HepG2 (cell line): Measurements from ENCODE around the gene ATPAF1. TPM values are rescaled to one million over a fixed set of nuclear protein-coding genes. Genes with fewer than 3 reads are reported as not detected.

ENCODE experiments used
- ATAC-seq: fragments of 200-7000 bp; cut with Tn5 transposase; 3 replicates; pipeline ENCODE4 v1.9.1; 2020; ENCODE audit warnings: mild to moderate bottlenecking, moderate library complexity
- BruUV-seq: library from RNA; stranded (reverse); fragments of 400-500 nt; replicated peaks from 2 replicates; lab custom pipeline; 2021; lab: Mats Ljungman, UMichigan
- CTCF ChIA-PET: fragments of 300-600 bp; formaldehyde crosslinking; extraction: SDS; loops from one replicate; lab custom pipeline; 2021; ENCODE audit warnings: low total read pairs, inconsistent platforms, low intra/inter-chr PET ratio; lab: Yijun Ruan, JAX
- POLR2A ChIA-PET: fragments of 350-600 bp; sonication (Branson Sonifier 250); formaldehyde crosslinking; loops from one replicate; lab custom pipeline; 2020; ENCODE audit warnings: antibody characterized with exemption, inconsistent platforms; lab: Yijun Ruan, JAX
- DNase-seq: peaks from one replicate; pipeline ENCODE4 v3.0.0-alpha.2; 2015; ENCODE audit warnings: low spot score
- FAIRE-seq: peaks from 3 replicates; lab custom pipeline; 2011; peaks lifted over from hg19 to GRCh38; lab: Jason Lieb, UNC
- H2AFZ ChIP-seq: one replicate; pipeline ENCODE4 v1.6.1; 2011; ENCODE audit warnings: low read length, inconsistent platforms
- H3K27ac ChIP-seq: fragments of 300-600 bp; 3 replicates; pipeline ENCODE4 v1.8.0; 2011; ENCODE audit warnings: mixed run types, mild to moderate bottlenecking, mixed read lengths, low read length, inconsistent platforms; ENCODE audit not compliant: insufficient read depth; ENCODE audit errors: extremely low read length
- H3K27me3 ChIP-seq, 2 experiments: fragments of 200-600 bp in 1 of 2; 2 replicates in 1 of 2; 3 replicates in 1 of 2; pipeline versions ENCODE4 v1.6.0 to v1.8.0; 2011; ENCODE audit warnings: low read length in 2 of 2, mild to moderate bottlenecking in 2 of 2, moderate library complexity in 2 of 2, inconsistent platforms in 1 of 2; ENCODE audit not compliant: insufficient read depth in 2 of 2, control insufficient read depth in 1 of 2
- H3K36me3 ChIP-seq, 2 experiments: fragments of 200-600 bp in 1 of 2; replicated peaks in 1 of 2; 2 replicates in 1 of 2; 3 replicates in 1 of 2; pipeline versions ENCODE4 v1.5.1 to v1.8.0; 2011; ENCODE audit warnings: low read length in 2 of 2, inconsistent platforms in 1 of 2; ENCODE audit not compliant: insufficient read depth in 2 of 2, control insufficient read depth in 1 of 2
- H3K4me1 ChIP-seq: 2 replicates; pipeline ENCODE4 v1.5.1; 2012; ENCODE audit warnings: low read length, inconsistent platforms; ENCODE audit not compliant: insufficient read depth
- H3K4me2 ChIP-seq: 2 replicates; pipeline ENCODE4 v1.6.0; 2011; ENCODE audit warnings: low read depth, low read length, inconsistent platforms
- H3K4me3 ChIP-seq, 3 experiments: fragments of 200-600 bp in 1 of 3; sonication (generic), shearing (Covaris generic) in 1 of 3; replicated peaks in 1 of 3; 2 replicates each; pipeline ENCODE4 v1.5.1; 2011 to 2016; ENCODE audit warnings: low read length in 3 of 3, inconsistent platforms in 2 of 3, low read depth in 2 of 3, mild to moderate bottlenecking in 2 of 3, control low read depth in 1 of 3, mixed read lengths in 1 of 3; ENCODE audit not compliant: insufficient read depth in 1 of 3
- H3K79me2 ChIP-seq: one replicate; pipeline ENCODE4 v1.6.1; 2011; ENCODE audit warnings: low read length, inconsistent platforms; ENCODE audit not compliant: insufficient read depth
- H3K9ac ChIP-seq: 2 replicates; pipeline ENCODE4 v1.6.0; 2011; ENCODE audit warnings: mild to moderate bottlenecking, low read depth, low read length, inconsistent platforms; ENCODE audit not compliant: insufficient read depth
- H3K9me3 ChIP-seq: 2 replicates; pipeline ENCODE4 v1.5.1; 2012; ENCODE audit warnings: mild to moderate bottlenecking, low read length
- H4K20me1 ChIP-seq: 2 replicates; pipeline ENCODE4 v1.6.0; 2011; ENCODE audit warnings: inconsistent platforms, mild to moderate bottlenecking, low read length, moderate library complexity; ENCODE audit not compliant: insufficient read depth
- AGO2 ChIP-seq: fragments of 200-400 bp; formaldehyde crosslinking; optimal IDR thresholded peaks from 2 replicates; pipeline ENCODE3; 2017; ENCODE audit warnings: mild to moderate bottlenecking, low read depth, low read length, moderate library complexity
- BHLHE40 ChIP-seq: IDR thresholded peaks from 2 replicates; pipeline ENCODE4 v1.6.1; 2011; ENCODE audit warnings: low read length, improper control_type of control experiment
- CENPT ChIP-seq: sonication (generic); formaldehyde crosslinking; IDR thresholded peaks from 2 replicates; pipeline ENCODE4 v1.8.0; 2022; ENCODE audit warnings: low read depth, mild to moderate bottlenecking, moderate library complexity, missing genetic modification reagents
- NFIC ChIP-seq: IDR thresholded peaks from 2 replicates; pipeline ENCODE4 v1.6.1; 2012; ENCODE audit warnings: mild to moderate bottlenecking, low read length, inconsistent platforms
- POGZ ChIP-seq: sonication (generic); formaldehyde crosslinking; IDR thresholded peaks from 2 replicates; pipeline ENCODE4 v1.4.0; 2020; ENCODE audit warnings: mild to moderate bottlenecking, missing genetic modification reagents
- POLR2AphosphoS5 ChIP-seq: IDR thresholded peaks from 2 replicates; pipeline ENCODE4 v1.6.1; 2012; ENCODE audit warnings: low read depth, low read length
- TCF7 ChIP-seq: sonication (generic); IDR thresholded peaks from 2 replicates; pipeline ENCODE4 v1.6.1; 2016; ENCODE audit warnings: antibody characterized with exemption, low read depth
- TGIF2 ChIP-seq: IDR thresholded peaks from 2 replicates; pipeline ENCODE4 v1.6.1; 2016; ENCODE audit warnings: control low read depth, missing compliant biosample characterization
- TRIM24 ChIP-seq: sonication (generic); formaldehyde crosslinking; IDR thresholded peaks from 2 replicates; pipeline ENCODE4 v1.8.0; 2022; ENCODE audit warnings: mild to moderate bottlenecking, missing genetic modification reagents
- ZNF121 ChIP-seq: sonication (generic); formaldehyde crosslinking; IDR thresholded peaks from 2 replicates; pipeline ENCODE4 v1.5.0; 2020; ENCODE audit warnings: mild to moderate bottlenecking, missing genetic modification reagents
- ZNF768 ChIP-seq: sonication (generic); formaldehyde crosslinking; IDR thresholded peaks from 2 replicates; pipeline ENCODE4 v1.4.0; 2020; ENCODE audit warnings: missing genetic modification reagents
- WGBS: methylation state at CpG from one replicate; pipeline ENCODE4 v1.1.6; 2017; ENCODE audit warnings: low lambda C conversion rate; 5-methylcytosine and 5-hydroxymethylcytosine counted together
- in situ Hi-C: cut with HindIII; loops from 2 replicates; pipeline ENCODE4 v1.10.0; 2017; ENCODE audit warnings: low pct_unique_long_range_greater_than_20kb; ENCODE audit not compliant: extremely low pct_ligation_motif_present
- intact Hi-C: fragments of 100-400 bp; cut with micrococcal nuclease; formaldehyde crosslinking; loops from one replicate; pipeline ENCODE4 v1.10.0; 2022; ENCODE audit not compliant: unreplicated experiment
- polyA plus RNA-seq, 8 experiments: library from polyadenylated mRNA; depleted of rRNA in 3 of 8; stranded (reverse) in 7 of 8; unstranded in 1 of 8; fragments of >200 nt; fragmentation: Illumina TruSeq in 4 of 8; extraction: Trizol in 4 of 8; gene quantifications; 2 replicates each; pipeline versions ENCODE4 v1.2.1 to v1.2.3, GENCODE V29; 2011 to 2016; ENCODE audit warnings: low read depth in 4 of 8, missing spikeins in 1 of 8, mixed read lengths in 1 of 8; ENCODE audit not compliant: insufficient read depth in 1 of 8
- total RNA-seq, 5 experiments: library from RNA; depleted of rRNA; stranded (reverse); fragments of >200 nt; fragmentation: Illumina TruSeq; extraction: Trizol; gene quantifications; 2 replicates each; pipeline ENCODE4 v1.2.3, GENCODE V29; 2016; ENCODE audit warnings: low read depth in 1 of 5

ATPAF1 gene
- total and polyA plus RNA-seq, 2 of the 13 experiments (the other 11 are each of a cell fraction or from before 2014, with no cell fraction given): 66.6 to 76.7 TPM

DNA sequence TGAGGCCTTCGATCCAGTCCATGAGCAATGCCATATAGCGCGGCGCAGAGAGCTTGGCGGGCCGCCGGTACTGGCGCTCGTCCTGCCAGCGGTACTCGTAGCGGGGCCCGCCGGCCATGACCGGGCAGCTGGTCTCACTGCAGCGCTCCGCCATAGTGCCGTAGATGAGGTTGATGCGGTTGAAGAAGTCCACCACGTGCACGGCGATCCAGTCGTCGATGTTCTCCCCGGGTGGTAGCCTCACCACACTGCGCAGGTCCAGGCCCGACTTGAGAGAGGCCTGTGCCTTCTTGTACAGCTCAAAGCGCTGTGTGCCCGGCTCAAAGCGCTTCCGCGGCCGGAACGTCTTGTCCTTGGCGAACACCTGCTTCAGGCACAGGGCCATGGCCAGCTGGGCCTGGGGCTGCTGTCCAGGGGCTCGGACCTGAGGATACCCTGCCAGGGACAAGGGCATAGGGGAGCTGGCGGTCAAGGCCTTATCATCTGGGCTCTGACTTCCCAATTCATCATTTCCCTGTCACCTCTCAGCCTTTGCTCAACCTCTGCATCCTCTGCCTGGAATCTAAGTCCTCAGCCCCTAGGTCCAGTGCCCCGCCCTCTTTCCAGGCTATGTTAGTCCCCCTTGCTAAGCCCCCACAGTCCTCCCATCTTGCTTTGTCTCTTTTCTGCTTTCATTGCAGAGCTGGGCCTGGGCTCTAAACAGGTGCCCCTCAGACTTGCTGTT lies 55.1 kb downstream of the ATPAF1 start:
- CTCF ChIA-PET: no interaction called here
- BruUV-seq: no TSS peak
- Histone ChIP-seq H3K27ac (no peak overlapping the region), H3K4me2 (no peak overlapping the region), H4K20me1 (no peaks in the 10 kb centered on the region), H3K9ac (no peak overlapping the region), H2AFZ (no peak overlapping the region), H3K27me3 (no peaks in the 10 kb centered on the region; a peak in 1 of 5 replicates), H3K9me3 (no peaks in the 10 kb centered on the region), H3K4me3 (no peak overlapping the region), H3K4me1 (peaks cover 24% of the 10 kb centered on the region), H3K36me3 (peaks cover 0 to 4% of the 10 kb centered on the region in 2 experiments; a peak in 1 of 5 replicates), H3K79me2 (no peaks in the 10 kb centered on the region)
- TF ChIP-seq AGO2 (peak; percentile 38), TGIF2 (CRISPR knock-in tag) (no peak)
- FAIRE-seq (no peak), DNase-seq (no peak), ATAC-seq (no peak)
- 97% methylated on average over 33 of the region's 38 CpGs for WGBS
- in situ Hi-C loops: no loop called here
- intact Hi-C loops: loop anchor here (10.0 kb wide), 1 partner anchor 52 kb away; the partner anchor contains the start of gene ATPAF1
- POLR2A ChIA-PET: interaction anchor here (6.2 kb wide), 1 partner anchor 8 kb away, joined by 79 read pairs; the partner anchor contains the start of gene MKNK1

DNA sequence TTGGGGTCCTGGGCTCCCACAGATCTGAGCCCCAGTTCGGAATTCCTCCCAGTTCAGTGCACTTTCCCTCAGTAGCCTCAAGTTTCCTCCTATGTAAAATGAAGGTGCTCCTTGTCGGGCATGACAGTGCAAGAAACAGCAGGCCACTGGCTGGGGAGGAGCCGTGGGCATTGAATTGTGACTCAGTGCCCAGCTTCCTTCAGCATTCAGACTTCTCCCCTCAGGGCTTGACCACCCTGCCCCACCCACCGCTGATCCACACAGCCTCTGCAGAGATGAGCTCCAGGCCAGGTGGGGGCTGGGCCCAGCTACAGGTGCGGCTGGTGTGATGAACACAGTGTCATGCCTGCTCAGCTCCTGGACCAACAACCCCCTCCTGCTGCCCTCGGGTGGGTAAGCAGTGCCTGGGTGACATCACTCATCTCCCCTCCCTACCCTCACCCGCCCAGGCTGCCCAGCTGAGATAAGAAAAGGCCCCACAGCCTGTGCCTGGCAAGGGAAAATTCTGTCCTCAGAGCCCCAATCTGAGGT lies 56.4 kb downstream of the ATPAF1 start:
- intact Hi-C loops (loop anchor here (10.0 kb wide), 1 partner anchor 53 kb away; the partner anchor contains the start of gene ATPAF1), in situ Hi-C loops (no loop called here)
- no peak overlapping the region for H3K9ac ChIP-seq
- ChIA-PET CTCF (no interaction called here), POLR2A (no interaction called here)
- 87% methylated on average over 3 of the region's 7 CpGs for WGBS
- no peak for FAIRE-seq
- H2AFZ ChIP-seq: no peak overlapping the region
- H3K4me2 ChIP-seq: no peak overlapping the region
- ATAC-seq: no peak
- no TSS peak for BruUV-seq
- peaks cover 11% of the 10 kb centered on the region for H3K4me1 ChIP-seq
- peaks cover 0 to 4% of the 10 kb centered on the region in 2 experiments; a peak in 1 of 5 replicates for H3K36me3 ChIP-seq
- no peaks in the 10 kb centered on the region; a peak in 1 of 5 replicates for H3K27me3 ChIP-seq
- no peak for DNase-seq
- no peaks in the 10 kb centered on the region for H4K20me1 ChIP-seq
- H3K9me3 ChIP-seq: no peaks in the 10 kb centered on the region
- TF ChIP-seq TRIM24 (CRISPR knock-in tag): no peak
- TF ChIP-seq CENPT (CRISPR knock-in tag): no peak
- no peak for TF ChIP-seq ZNF768 (CRISPR knock-in tag)
- no peak for TF ChIP-seq ZNF121 (CRISPR knock-in tag)
- TF ChIP-seq NFIC: no peak
- TF ChIP-seq BHLHE40: no peak
- TF ChIP-seq POGZ (CRISPR knock-in tag): no peak
- no peak for TF ChIP-seq POLR2AphosphoS5
- no peak for TF ChIP-seq TCF7
- H3K79me2 ChIP-seq: no peaks in the 10 kb centered on the region
- H3K27ac ChIP-seq: no peak overlapping the region
- no peak overlapping the region for H3K4me3 ChIP-seq
